Activated CD4-positive, alpha-beta memory T cell treated with anti-CD3 and anti-CD28 coated beads for 36 hours (primary cell): ENCODE data around the gene BPI. TPM values are rescaled to one million over a fixed set of nuclear protein-coding genes. Genes with fewer than 3 reads are reported as not detected.
"Not testable (repeated sequence)": the region's sequence is repeated elsewhere in the genome, so short reads cannot be mapped to it uniquely, and the experiment has no call there.

ENCODE experiments used
- CTCF ChIA-PET: fragments of 350-600 bp; sonication (Branson Sonifier 250); formaldehyde crosslinking; loops from one replicate; lab custom pipeline; 2021; ENCODE audit warnings: antibody characterized with exemption, inconsistent platforms; lab: Charles Lee
- POLR2A ChIA-PET: fragments of 350-600 bp; sonication (Branson Sonifier 250); formaldehyde crosslinking; loops from one replicate; lab custom pipeline; 2021; ENCODE audit warnings: antibody characterized with exemption; lab: Charles Lee
- DNase-seq: peaks from one replicate; pipeline ENCODE4 v3.0.0-alpha.2; 2020
- H3K27ac Mint-ChIP-seq: one replicate; pipeline ENCODE4 v1.8.0; 2021; ENCODE audit warnings: mixed read lengths
- H3K27me3 Mint-ChIP-seq: one replicate; pipeline ENCODE4 v1.8.0; 2021; ENCODE audit warnings: mixed read lengths
- H3K36me3 Mint-ChIP-seq: one replicate; pipeline ENCODE4 v1.8.0; 2021; ENCODE audit warnings: mixed read lengths
- H3K4me1 Mint-ChIP-seq: one replicate; pipeline ENCODE4 v1.8.0; 2021; ENCODE audit warnings: low read depth, mixed read lengths
- H3K4me3 Mint-ChIP-seq: one replicate; pipeline ENCODE4 v1.8.0; 2021; ENCODE audit warnings: mild to moderate bottlenecking, mixed read lengths
- H3K9me3 Mint-ChIP-seq: one replicate; pipeline ENCODE4 v1.8.0; 2021; ENCODE audit warnings: mixed read lengths
- intact Hi-C: fragments of 100-400 bp; cut with micrococcal nuclease; formaldehyde crosslinking; loops from one replicate; pipeline ENCODE4 v1.15.1; 2023
- total RNA-seq, 2 experiments: library from RNA; stranded (reverse); gene quantifications; one replicate each; pipeline ENCODE4 v1.2.3, GENCODE V29; 2021

BPI gene
- total RNA-seq, 2 experiments from 2014 or later, result not detected

GRCh38 chr20:38326309-38326708 lies 22.4 kb downstream of the BPI start:
- no peak for DNase-seq
- no peak overlapping the region for H3K27ac Mint-ChIP-seq
- peaks cover 14% of the 10 kb centered on the region for H3K27me3 Mint-ChIP-seq
- intact Hi-C loops, result no loop called here
- H3K9me3 Mint-ChIP-seq, result no peaks in the 10 kb centered on the region
- H3K36me3 Mint-ChIP-seq, result no peaks in the 10 kb centered on the region
- ChIA-PET POLR2A (no interaction called here), CTCF (no interaction called here)
- H3K4me3 Mint-ChIP-seq, result no peak overlapping the region
- no peaks in the 10 kb centered on the region for H3K4me1 Mint-ChIP-seq

GRCh38 chr20:38330638-38331037 lies 26.7 kb downstream of the BPI start:
- no peak for DNase-seq
- no peaks in the 10 kb centered on the region for H3K4me1 Mint-ChIP-seq
- no peak overlapping the region for H3K4me3 Mint-ChIP-seq
- CTCF ChIA-PET, result no interaction called here
- POLR2A ChIA-PET, result no interaction called here
- no peaks in the 10 kb centered on the region for H3K36me3 Mint-ChIP-seq
- H3K27ac Mint-ChIP-seq, result no peak overlapping the region
- peaks cover 5% of the 10 kb centered on the region for H3K27me3 Mint-ChIP-seq
- intact Hi-C loops, result no loop called here
- no peaks in the 10 kb centered on the region for H3K9me3 Mint-ChIP-seq

GRCh38 chr20:38331245-38331644 lies 27.3 kb downstream of the BPI start:
- Mint-ChIP-seq H3K27me3 (peaks cover 8% of the 10 kb centered on the region), H3K9me3 (no peaks in the 10 kb centered on the region), H3K4me1 (no peaks in the 10 kb centered on the region), H3K4me3 (no peak overlapping the region), H3K36me3 (no peaks in the 10 kb centered on the region), H3K27ac (no peak overlapping the region)
- intact Hi-C loops, result no loop called here
- ChIA-PET POLR2A (no interaction called here), CTCF (no interaction called here)
- DNase-seq, result no peak

GRCh38 chr20:38331814-38332213 lies 27.9 kb downstream of the BPI start:
- DNase-seq, result no peak
- CTCF ChIA-PET, result no interaction called here
- H3K27me3 Mint-ChIP-seq, result peaks cover 8% of the 10 kb centered on the region
- H3K9me3 Mint-ChIP-seq, result no peaks in the 10 kb centered on the region
- POLR2A ChIA-PET, result no interaction called here
- H3K4me3 Mint-ChIP-seq, result no peak overlapping the region
- no peaks in the 10 kb centered on the region for H3K4me1 Mint-ChIP-seq
- H3K36me3 Mint-ChIP-seq, result no peaks in the 10 kb centered on the region
- H3K27ac Mint-ChIP-seq, result no peak overlapping the region
- intact Hi-C loops, result no loop called here

- Mint-ChIP-seq H3K27me3 (peaks cover 14% of the 10 kb centered on the region), H3K4me3 (no peak overlapping the region), H3K4me1 (no peaks in the 10 kb centered on the region), H3K27ac (no peak overlapping the region), H3K9me3 (peaks cover 7% of the 10 kb centered on the region), H3K36me3 (peaks cover 2% of the 10 kb centered on the region)
- intact Hi-C loops, result no loop called here
- POLR2A ChIA-PET, result no interaction called here
- DNase-seq, result no peak
- CTCF ChIA-PET, result no interaction called here
Observed at GRCh38 chr20:38334016-38334415, 30.1 kb downstream of the BPI start.

- no peak overlapping the region for H3K27ac Mint-ChIP-seq
- intact Hi-C loops, result no loop called here
- peaks cover 2% of the 10 kb centered on the region for H3K36me3 Mint-ChIP-seq
- H3K27me3 Mint-ChIP-seq, result peaks cover 12% of the 10 kb centered on the region
- DNase-seq, result no peak
- CTCF ChIA-PET, result interaction anchor here (2.1 kb wide), 1 partner anchor 20 kb away, joined by 6 read pairs; no protein-coding TSS in a partner anchor
- POLR2A ChIA-PET, result no interaction called here
- peaks cover 7% of the 10 kb centered on the region for H3K9me3 Mint-ChIP-seq
- no peaks in the 10 kb centered on the region for H3K4me1 Mint-ChIP-seq
- H3K4me3 Mint-ChIP-seq, result no peak overlapping the region
Observed at GRCh38 chr20:38336726-38337125, 32.8 kb downstream of the BPI start.

GRCh38 chr20:38337561-38338140 lies 33.7 kb downstream of the BPI start:
- Mint-ChIP-seq H3K27ac (no peak overlapping the region), H3K4me1 (no peaks in the 10 kb centered on the region), H3K4me3 (no peak overlapping the region), H3K27me3 (peaks cover 12% of the 10 kb centered on the region), H3K9me3 (peaks cover 7% of the 10 kb centered on the region), H3K36me3 (peaks cover 2% of the 10 kb centered on the region)
- ChIA-PET CTCF (interaction anchor here (0.8 to 2.1 kb wide), 2 partner anchors 19 to 94 kb away, joined by 4 to 6 read pairs; no protein-coding TSS in a partner anchor), POLR2A (no interaction called here)
- peak; percentile 47 for DNase-seq
- intact Hi-C loops, result no loop called here

- H3K9me3 Mint-ChIP-seq, result peaks cover 7% of the 10 kb centered on the region
- POLR2A ChIA-PET, result no interaction called here
- H3K4me3 Mint-ChIP-seq, result no peak overlapping the region
- CTCF ChIA-PET, result interaction anchor here (0.5 kb wide), 1 partner anchor 14 kb away, joined by 3 read pairs; no protein-coding TSS in a partner anchor
- no peaks in the 10 kb centered on the region for H3K4me1 Mint-ChIP-seq
- H3K27me3 Mint-ChIP-seq, result peaks cover 12% of the 10 kb centered on the region
- intact Hi-C loops, result no loop called here
- DNase-seq, result no peak
- peaks cover 2% of the 10 kb centered on the region for H3K36me3 Mint-ChIP-seq
- no peak overlapping the region for H3K27ac Mint-ChIP-seq
Observed at GRCh38 chr20:38338849-38339520, 35.0 kb downstream of the BPI start.

GRCh38 chr20:38339521-38339896 lies 35.6 kb downstream of the BPI start:
- POLR2A ChIA-PET, result not testable (repeated sequence)

GRCh38 chr20:38339997-38340396 lies 36.0 kb downstream of the BPI start:
- Mint-ChIP-seq H3K4me3 (no peak overlapping the region), H3K4me1 (no peaks in the 10 kb centered on the region), H3K27me3 (peaks cover 10% of the 10 kb centered on the region), H3K36me3 (peaks cover 2% of the 10 kb centered on the region), H3K9me3 (peaks cover 7% of the 10 kb centered on the region), H3K27ac (no peak overlapping the region)
- CTCF ChIA-PET, result no interaction called here
- intact Hi-C loops, result no loop called here
- DNase-seq, result no peak
- POLR2A ChIA-PET, result no interaction called here

More at GRCh38 chr20:38339521-38339896, 35.6 kb downstream of the BPI start:
- H3K27ac Mint-ChIP-seq, CTCF ChIA-PET, H3K4me1 Mint-ChIP-seq, H3K9me3 Mint-ChIP-seq, DNase-seq, H3K36me3 Mint-ChIP-seq, H3K4me3 Mint-ChIP-seq, intact Hi-C loops: not testable (repeated sequence)
- peaks cover 10% of the 10 kb centered on the region for H3K27me3 Mint-ChIP-seq

GRCh38 chr20:38340693-38341092 lies 36.7 kb downstream of the BPI start:
- DNase-seq, result no peak
- no peak overlapping the region for H3K4me3 Mint-ChIP-seq
- no peak overlapping the region for H3K27ac Mint-ChIP-seq
- ChIA-PET CTCF (interaction anchor here (1.5 kb wide), 1 partner anchor 16 kb away, joined by 8 read pairs; no protein-coding TSS in a partner anchor), POLR2A (no interaction called here)
- intact Hi-C loops, result no loop called here
- no peaks in the 10 kb centered on the region for H3K4me1 Mint-ChIP-seq
- peaks cover 7% of the 10 kb centered on the region for H3K9me3 Mint-ChIP-seq
- peaks cover 2% of the 10 kb centered on the region for H3K36me3 Mint-ChIP-seq
- H3K27me3 Mint-ChIP-seq, result peaks cover 10% of the 10 kb centered on the region

GRCh38 chr20:38342216-38342615 lies 38.3 kb downstream of the BPI start:
- ChIA-PET CTCF (interaction anchor here (1.5 kb wide), 1 partner anchor 15 kb away, joined by 8 read pairs; no protein-coding TSS in a partner anchor), POLR2A (no interaction called here)
- no peaks in the 10 kb centered on the region for H3K4me1 Mint-ChIP-seq
- intact Hi-C loops, result no loop called here
- no peak for DNase-seq
- H3K4me3 Mint-ChIP-seq, result no peak overlapping the region
- peaks cover 7% of the 10 kb centered on the region for H3K9me3 Mint-ChIP-seq
- peaks cover 2% of the 10 kb centered on the region for H3K36me3 Mint-ChIP-seq
- peaks cover 9% of the 10 kb centered on the region for H3K27me3 Mint-ChIP-seq
- no peak overlapping the region for H3K27ac Mint-ChIP-seq
